Tibial nerve (tissue), 3 donors: ENCODE results near the gene GPR26.

Experiments
- CTCF ChIP-seq, 5 experiments: fragments of 200-600 bp in 3 of 5; fragments of 450-650 bp in 2 of 5; sonication (generic) in 3 of 5; IDR thresholded peaks; one replicate each; pipeline ENCODE4 v1.5.1; 2016 to 2019; ENCODE audit warnings: antibody characterized with exemption in 5 of 5, mild to moderate bottlenecking in 3 of 5, moderate library complexity in 2 of 5
- POLR2A ChIP-seq, 2 donors: fragments of 450-650 bp; IDR thresholded peaks; one replicate each; pipeline ENCODE4 v1.6.1; 2017; ENCODE audit warnings: antibody characterized with exemption in 2 of 2, mild to moderate bottlenecking in 2 of 2, moderate library complexity in 2 of 2

- TF ChIP-seq POLR2A (IDR thresholded peaks at IDR 0.05) (no peak), CTCF (IDR thresholded peaks at IDR 0.05) (no peak)
Measured at GRCh38 chr10:123744224-123744536, 78.0 kb downstream of the GPR26 start.
